Large intestine (tissue), 12 donors: ENCODE measurements around the gene ZNF865. TPM values are rescaled to one million over a fixed set of nuclear protein-coding genes. Genes with fewer than 3 reads are reported as not detected.
"Not testable (repeated sequence)": the region's sequence is repeated elsewhere in the genome, so short reads cannot be mapped to it uniquely, and the experiment has no call there.

Experiments used
- DNase-seq, 2 donors: peaks; one replicate each; pipeline versions ENCODE4 v3.0.0 to v3.0.0-alpha.2; 2013
- H3K27ac ChIP-seq: one replicate; pipeline ENCODE4 v1.5.1; 2013; ENCODE audit warnings: low read length
- H3K27me3 ChIP-seq: 2 replicates; pipeline ENCODE4 v1.6.1; 2013; ENCODE audit warnings: low read length; ENCODE audit not compliant: control insufficient read depth, insufficient read depth
- H3K36me3 ChIP-seq: 2 replicates; pipeline ENCODE4 v1.6.1; 2013; ENCODE audit warnings: low read length; ENCODE audit not compliant: control insufficient read depth, insufficient read depth
- H3K4me1 ChIP-seq: one replicate; pipeline ENCODE4 v1.6.1; 2013; ENCODE audit warnings: low read length; ENCODE audit not compliant: control insufficient read depth, insufficient read depth
- H3K4me3 ChIP-seq: one replicate; pipeline ENCODE4 v1.5.1; 2013; ENCODE audit warnings: low read length
- H3K9me3 ChIP-seq: one replicate; pipeline ENCODE4 v1.6.1; 2013; ENCODE audit warnings: mild to moderate bottlenecking, low read depth, low read length, moderate library complexity; ENCODE audit not compliant: control insufficient read depth
- WGBS: methylation state at CpG from one replicate; pipeline ENCODE4 v1.1.5; 2013; ENCODE audit warnings: low lambda C conversion rate; ENCODE audit not compliant: insufficient coverage; 5-methylcytosine and 5-hydroxymethylcytosine counted together
- long read RNA-seq, 11 donors: transcript quantifications; one replicate each; lab custom pipeline, GENCODE V29; 2026
- polyA plus RNA-seq: library from polyadenylated mRNA; unstranded; fragments of 120-200 nt; gene quantifications from one replicate; pipeline ENCODE4 v1.2.1, GENCODE V29; 2013

ZNF865 gene
- 10.4 TPM for polyA plus RNA-seq
- long read RNA-seq, donor 1, full-length matches to known transcripts, result 2 of 2 reads
- long read RNA-seq, donor 1, partial matches to known transcripts, result 0 of 2 reads
- long read RNA-seq, donor 1, other reads (novel, unspliced or antisense), result 0 of 2 reads
- long read RNA-seq, donor 2, full-length matches to known transcripts, result 7 of 7 reads
- long read RNA-seq, donor 2, partial matches to known transcripts, result 0 of 7 reads
- long read RNA-seq, donor 2, other reads (novel, unspliced or antisense), result 0 of 7 reads
- long read RNA-seq, donor 3, full-length matches to known transcripts, result 7 of 7 reads
- long read RNA-seq, donor 3, partial matches to known transcripts, result 0 of 7 reads
- long read RNA-seq, donor 3, other reads (novel, unspliced or antisense), result 0 of 7 reads
- long read RNA-seq, donor 4, result 0 reads
- long read RNA-seq, donor 5, full-length matches to known transcripts, result 3 of 3 reads
- long read RNA-seq, donor 5, partial matches to known transcripts, result 0 of 3 reads
- long read RNA-seq, donor 5, other reads (novel, unspliced or antisense), result 0 of 3 reads
- long read RNA-seq, donor 6, full-length matches to known transcripts, result 8 of 8 reads
- long read RNA-seq, donor 6, partial matches to known transcripts, result 0 of 8 reads
- long read RNA-seq, donor 6, other reads (novel, unspliced or antisense), result 0 of 8 reads
- long read RNA-seq, donor 7, full-length matches to known transcripts, result 2 of 2 reads
- long read RNA-seq, donor 7, partial matches to known transcripts, result 0 of 2 reads
- long read RNA-seq, donor 7, other reads (novel, unspliced or antisense), result 0 of 2 reads
- long read RNA-seq, donor 8, full-length matches to known transcripts, result 7 of 7 reads
- long read RNA-seq, donor 8, partial matches to known transcripts, result 0 of 7 reads
- long read RNA-seq, donor 8, other reads (novel, unspliced or antisense), result 0 of 7 reads
- long read RNA-seq, donor 9, full-length matches to known transcripts, result 2 of 2 reads
- long read RNA-seq, donor 9, partial matches to known transcripts, result 0 of 2 reads
- long read RNA-seq, donor 9, other reads (novel, unspliced or antisense), result 0 of 2 reads
- long read RNA-seq, donor 10, full-length matches to known transcripts, result 7 of 7 reads
- long read RNA-seq, donor 10, partial matches to known transcripts, result 0 of 7 reads
- long read RNA-seq, donor 10, other reads (novel, unspliced or antisense), result 0 of 7 reads
- long read RNA-seq, donor 11, full-length matches to known transcripts, result 4 of 4 reads
- long read RNA-seq, donor 11, partial matches to known transcripts, result 0 of 4 reads
- long read RNA-seq, donor 11, other reads (novel, unspliced or antisense), result 0 of 4 reads

DNA sequence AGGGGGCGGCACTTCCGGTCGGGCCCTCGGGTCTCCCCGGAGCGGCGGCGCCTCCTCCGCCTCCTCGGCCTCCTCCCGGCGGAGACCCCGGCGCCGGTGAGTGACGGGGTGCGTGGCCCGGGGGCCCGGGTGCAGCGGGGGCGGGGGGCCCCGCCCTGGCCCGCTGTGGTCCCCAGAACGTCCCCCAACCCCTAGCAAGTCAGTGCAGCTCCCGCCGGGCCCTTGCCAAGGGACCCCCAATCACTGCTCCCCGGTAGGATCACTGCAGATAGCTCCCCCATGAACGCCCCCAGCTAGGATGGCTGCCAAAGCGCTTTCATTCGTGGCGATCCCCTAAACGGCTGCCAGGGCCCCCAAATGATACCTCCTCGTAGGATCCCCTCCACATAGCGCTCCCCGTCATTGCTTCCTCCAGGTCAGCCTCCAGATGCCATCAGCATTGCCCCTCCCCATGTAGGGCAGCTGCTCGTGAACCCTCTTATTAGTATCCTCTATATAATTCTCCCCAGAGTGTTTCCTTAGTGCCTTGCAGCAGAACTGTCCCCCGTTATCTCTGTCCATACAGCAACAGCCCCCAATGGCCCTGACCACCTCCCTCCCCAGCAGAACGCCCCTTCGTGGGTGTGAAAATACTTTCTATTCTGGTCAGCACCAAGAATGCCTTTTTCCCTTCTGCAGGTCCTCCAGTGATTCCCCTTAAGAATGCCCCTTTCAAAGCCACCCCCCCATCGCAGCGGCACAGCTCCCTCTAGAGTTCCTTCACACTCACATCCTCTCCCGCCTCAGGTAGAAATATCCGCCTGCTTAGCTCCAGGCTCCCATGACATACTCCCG is at the start of gene ZNF865:
Gene ZNF865 (plus strand): TSS at position 11 of the 834 bp plus-strand sequence. CDS start 7,972 bp downstream, outside the sequence.
- H3K36me3 ChIP-seq, result peaks cover 18% of the 10 kb centered on the region
- peak within 1 kb of the TSS; percentile 94 for H3K4me3 ChIP-seq
- H3K4me1 ChIP-seq, result peaks cover 8% of the 10 kb centered on the region
- peak within 1 kb of the TSS; percentile 98 for H3K27ac ChIP-seq
- WGBS, result no CpG with 5 or more reads among the region's 44 CpGs
- peaks cover 3% of the 10 kb centered on the region for H3K9me3 ChIP-seq
- no peaks in the 10 kb centered on the region for H3K27me3 ChIP-seq
- DNase-seq, result peak; percentile 70 to 87

GRCh38 chr19:55559684-55560083 is 45.8 kb upstream of the ZNF865 start:
- WGBS, result no CpG with 5 or more reads among the region's 9 CpGs

DNA sequence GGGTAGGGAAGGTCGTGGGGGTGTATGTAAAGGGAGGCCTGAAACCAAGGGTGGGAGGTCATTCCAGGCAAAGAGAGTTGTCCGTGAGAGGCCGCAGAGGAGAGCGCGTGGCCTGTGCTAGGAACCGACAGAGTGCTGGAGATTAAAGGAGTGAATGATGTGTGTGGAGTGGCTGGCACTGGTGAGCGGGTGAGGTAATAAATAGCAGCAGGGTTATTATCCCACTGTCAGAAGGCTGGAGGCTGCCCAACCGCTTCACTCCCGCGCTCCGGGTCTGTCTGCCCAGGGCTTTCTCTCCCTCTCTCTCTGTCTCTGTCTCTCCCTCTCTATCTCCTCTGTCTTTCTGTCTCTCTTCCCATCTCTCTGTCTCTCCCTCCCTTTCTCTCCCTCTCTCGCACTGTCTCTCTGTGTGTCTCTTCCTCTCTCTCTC is 42.2 kb upstream of the ZNF865 start:
- peak overlapping the region; percentile 33 for H3K27ac ChIP-seq
- peaks cover 4% of the 10 kb centered on the region for H3K27me3 ChIP-seq
- peak in 1 of 2 donors; percentile 63 for DNase-seq
- no peaks in the 10 kb centered on the region for H3K36me3 ChIP-seq
- 23% methylated on average over 5 of the region's 12 CpGs for WGBS
- peaks cover 7% of the 10 kb centered on the region for H3K9me3 ChIP-seq
- peaks cover 21% of the 10 kb centered on the region for H3K4me1 ChIP-seq
- H3K4me3 ChIP-seq, result no peak overlapping the region

More at GRCh38 chr19:55559684-55560083, 45.8 kb upstream of the ZNF865 start:
- Histone ChIP-seq H3K4me3 (no peak overlapping the region), H3K9me3 (peaks cover 4% of the 10 kb centered on the region), H3K36me3 (no peaks in the 10 kb centered on the region), H3K27ac (no peak overlapping the region), H3K27me3 (peaks cover 4% of the 10 kb centered on the region), H3K4me1 (peaks cover 18% of the 10 kb centered on the region)
- DNase-seq, result no peak

DNA sequence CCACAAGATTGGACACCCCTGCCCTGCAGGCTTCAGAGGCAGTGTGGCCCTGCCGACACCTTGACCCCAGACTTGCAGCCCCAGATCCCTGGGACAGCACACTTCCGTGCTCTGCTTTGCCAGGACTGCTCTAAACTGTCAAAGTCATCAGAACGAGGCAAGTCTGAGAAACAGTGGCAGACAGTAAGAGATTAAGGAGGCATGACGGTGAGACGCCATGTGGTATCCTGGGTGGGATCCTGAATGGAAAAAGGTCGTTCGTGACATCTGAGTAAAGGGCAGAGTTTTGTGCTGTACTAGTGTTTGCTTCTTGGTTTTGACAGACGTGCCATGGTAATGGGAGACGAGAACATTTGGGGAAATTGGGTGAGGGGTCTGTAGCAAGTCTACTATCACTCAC is 38.6 kb upstream of the ZNF865 start:
- WGBS, result 30% methylated on average over 2 of the region's 9 CpGs
- H3K36me3 ChIP-seq, result no peaks in the 10 kb centered on the region
- no peak for DNase-seq
- H3K4me1 ChIP-seq, result peaks cover 21% of the 10 kb centered on the region
- no peak overlapping the region for H3K4me3 ChIP-seq
- no peaks in the 10 kb centered on the region for H3K27me3 ChIP-seq
- no peak overlapping the region for H3K27ac ChIP-seq
- peaks cover 7% of the 10 kb centered on the region for H3K9me3 ChIP-seq

- H3K9me3 ChIP-seq, result peaks cover 7% of the 10 kb centered on the region
- no peak overlapping the region for H3K4me3 ChIP-seq
- H3K27me3 ChIP-seq, result no peaks in the 10 kb centered on the region
- no peak overlapping the region for H3K27ac ChIP-seq
- peaks cover 20% of the 10 kb centered on the region for H3K4me1 ChIP-seq
- DNase-seq, result no peak
- H3K36me3 ChIP-seq, result no peaks in the 10 kb centered on the region
Measured at GRCh38 chr19:55567708-55568328, 37.6 kb upstream of the ZNF865 start.

GRCh38 chr19:55569477-55569876 is 36.0 kb upstream of the ZNF865 start:
- not testable (repeated sequence) for H3K9me3 ChIP-seq
- no CpG with 5 or more reads among the region's 5 CpGs for WGBS

GRCh38 chr19:55573929-55574328 is 31.5 kb upstream of the ZNF865 start:
- not testable (repeated sequence) for H3K27me3 ChIP-seq, H3K4me3 ChIP-seq, H3K27ac ChIP-seq, H3K9me3 ChIP-seq, DNase-seq, H3K4me1 ChIP-seq
- peaks cover 12% of the 10 kb centered on the region for H3K36me3 ChIP-seq
- no CpG with 5 or more reads among the region's 6 CpGs for WGBS

More at GRCh38 chr19:55569477-55569876, 36.0 kb upstream of the ZNF865 start:
- H3K4me3 ChIP-seq, H3K4me1 ChIP-seq, H3K27me3 ChIP-seq, DNase-seq, H3K36me3 ChIP-seq, H3K27ac ChIP-seq: not testable (repeated sequence)

DNA sequence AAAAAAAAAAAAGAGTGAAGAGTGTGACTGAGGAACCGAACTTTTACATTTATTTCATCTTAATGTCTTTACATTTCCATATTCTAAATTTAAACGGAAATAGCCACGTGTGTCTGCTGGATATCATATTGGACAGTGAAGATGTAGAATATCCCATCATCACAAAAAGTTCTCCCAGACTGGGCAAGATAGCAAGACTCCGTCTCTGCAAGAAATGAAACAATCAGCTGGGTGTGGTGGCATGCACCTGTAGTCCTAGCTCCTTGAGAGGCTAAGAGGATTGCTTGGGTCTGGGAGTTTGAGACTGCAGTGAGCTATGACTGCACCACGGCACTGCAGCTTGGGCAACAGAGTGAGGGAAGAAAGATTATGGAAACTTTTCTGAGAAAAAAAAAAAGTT is 28.7 kb upstream of the ZNF865 start:
- Histone ChIP-seq H3K27ac (no peak overlapping the region), H3K4me1 (peaks cover 11% of the 10 kb centered on the region), H3K4me3 (no peak overlapping the region), H3K9me3 (no peaks in the 10 kb centered on the region), H3K27me3 (no peaks in the 10 kb centered on the region), H3K36me3 (peaks cover 12% of the 10 kb centered on the region)
- DNase-seq, result no peak
- WGBS, result 80% methylated on average over 1 of the region's 5 CpGs

- Histone ChIP-seq H3K36me3 (peaks cover 12% of the 10 kb centered on the region), H3K4me3 (no peak overlapping the region)
- WGBS, result no CpG with 5 or more reads among the region's 83 CpGs
Measured at GRCh38 chr19:55578031-55578760, 27.3 kb upstream of the ZNF865 start.

More at GRCh38 chr19:55578031-55578760, 27.3 kb upstream of the ZNF865 start:
- DNase-seq, result no peak
- Histone ChIP-seq H3K9me3 (no peaks in the 10 kb centered on the region), H3K27ac (no peak overlapping the region), H3K4me1 (peaks cover 16% of the 10 kb centered on the region), H3K27me3 (no peaks in the 10 kb centered on the region)
